SH-SY5Y (cell line): ENCODE measurements around the gene LMNA.

ENCODE experiments used
- GATA2 ChIP-seq: IDR thresholded peaks from 2 replicates; pipeline ENCODE4 v1.6.1; 2011; ENCODE audit warnings: mild to moderate bottlenecking, low read depth, low read length
- GATA3 ChIP-seq: IDR thresholded peaks from 2 replicates; pipeline ENCODE4 v1.6.1; 2011; ENCODE audit warnings: low read depth, mild to moderate bottlenecking, low read length, moderate library complexity

LMNA gene

GRCh38 chr1:156148216-156148615 lies 33.7 kb downstream of the LMNA start:
- TF ChIP-seq GATA2, result no peak
- no peak for TF ChIP-seq GATA3

- no peak for TF ChIP-seq GATA3
- no peak for TF ChIP-seq GATA2
Observed at GRCh38 chr1:156149374-156150332, 35.1 kb downstream of the LMNA start.

DNA sequence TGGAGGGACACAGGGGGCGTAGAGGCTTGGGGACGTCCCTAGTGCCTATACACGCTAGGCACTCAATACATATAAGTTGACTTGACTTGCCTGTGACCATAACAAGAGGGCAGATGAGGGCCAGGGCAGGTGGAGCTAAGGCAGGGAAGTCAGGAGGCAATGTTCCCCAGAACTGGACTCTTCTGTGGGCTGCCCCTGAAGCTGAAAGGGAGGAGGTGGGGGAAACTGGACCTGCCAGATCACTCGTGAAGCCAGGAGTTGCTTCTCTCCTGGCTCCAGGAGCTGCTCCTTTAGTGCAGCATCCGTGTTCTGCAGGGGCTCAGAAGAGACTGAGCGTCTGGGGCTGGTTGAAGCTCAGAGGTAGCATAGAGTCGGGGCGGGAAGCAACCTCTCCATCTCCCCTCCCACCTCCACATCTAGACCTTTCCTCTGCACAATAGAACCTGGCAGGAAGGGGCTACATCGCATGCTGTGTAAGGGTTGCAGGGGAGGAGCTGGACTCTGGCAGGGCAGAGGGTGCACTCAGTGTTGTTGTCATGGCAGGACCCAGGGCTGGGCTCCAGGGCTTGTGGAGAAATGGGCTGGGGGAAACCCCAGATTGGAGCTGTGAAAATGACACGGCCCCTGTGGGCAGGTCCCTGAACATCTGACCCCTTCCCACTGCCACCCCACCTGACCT lies 36.0 kb downstream of the LMNA start:
- TF ChIP-seq GATA2, result no peak
- no peak for TF ChIP-seq GATA3

- no peak for TF ChIP-seq GATA2
- TF ChIP-seq GATA3, result no peak
Observed at GRCh38 chr1:156151093-156151688, 36.7 kb downstream of the LMNA start.

DNA sequence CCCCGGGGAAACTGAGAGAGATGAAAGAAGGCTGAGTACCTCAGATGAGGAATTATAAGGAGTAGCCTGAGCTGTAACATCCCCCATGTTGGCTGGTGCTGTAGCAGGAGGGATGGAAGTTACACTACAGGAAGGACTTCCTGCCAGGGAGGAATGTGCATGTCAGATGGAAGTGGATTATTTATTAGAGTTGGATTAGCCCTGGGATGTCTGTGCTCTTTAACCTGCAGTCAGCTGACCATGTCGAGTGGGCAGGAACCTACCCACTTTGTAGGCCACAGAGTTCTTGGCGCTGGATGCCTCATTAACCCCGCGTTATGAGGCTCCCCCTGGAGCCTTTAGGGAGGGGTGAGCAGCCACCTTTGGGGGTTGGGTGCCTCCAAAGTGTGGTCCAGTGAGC lies 38.1 kb downstream of the LMNA start:
- TF ChIP-seq GATA3 (no peak), GATA2 (no peak)

- TF ChIP-seq GATA2 (no peak), GATA3 (no peak)
Observed at GRCh38 chr1:156153362-156153761, 38.9 kb downstream of the LMNA start, which contains the start of gene SEMA4A. TSS of gene SEMA4A (plus strand) at chr1:156153585. CDS start at chr1:156154579, 994 bp downstream.

GRCh38 chr1:156154317-156154749 lies 39.8 kb downstream of the LMNA start:
- TF ChIP-seq GATA3, result no peak
- TF ChIP-seq GATA2, result no peak

DNA sequence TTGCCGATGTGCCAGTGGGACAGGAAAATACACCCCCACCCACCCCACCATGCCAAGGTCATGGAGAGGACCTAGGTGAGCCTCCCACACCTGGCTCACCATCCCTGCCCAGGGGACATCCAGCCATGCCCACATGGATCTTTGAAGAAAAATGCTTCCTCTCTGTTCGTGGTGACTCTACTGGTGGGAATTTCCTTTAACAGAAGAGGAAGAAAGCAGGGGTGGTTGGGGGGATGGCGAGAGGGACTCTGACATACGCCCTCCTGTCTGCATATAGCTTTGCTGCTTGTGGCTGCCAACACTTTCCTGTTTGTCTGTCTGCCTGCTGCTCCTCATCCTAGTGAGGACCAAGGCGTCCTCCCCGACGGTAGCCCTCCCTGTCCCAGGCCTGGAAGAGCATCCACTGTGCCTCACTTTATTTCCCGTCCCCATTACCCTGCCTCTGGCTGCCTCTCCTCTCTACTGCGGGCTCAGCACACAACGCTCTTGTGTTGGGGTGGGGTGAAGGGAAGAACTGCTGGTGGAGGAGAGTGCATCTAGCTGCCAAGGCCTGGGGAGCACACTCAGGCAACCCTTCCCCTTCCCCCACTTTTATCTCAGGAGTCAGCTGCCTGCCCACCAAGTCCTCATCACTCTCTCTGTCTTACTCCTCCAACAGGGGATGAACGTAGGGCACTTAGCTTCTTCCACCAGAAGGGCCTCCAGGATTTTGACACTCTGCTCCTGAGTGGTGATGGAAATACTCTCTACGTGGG lies 41.4 kb downstream of the LMNA start:
- TF ChIP-seq GATA3 (no peak), GATA2 (no peak)

DNA sequence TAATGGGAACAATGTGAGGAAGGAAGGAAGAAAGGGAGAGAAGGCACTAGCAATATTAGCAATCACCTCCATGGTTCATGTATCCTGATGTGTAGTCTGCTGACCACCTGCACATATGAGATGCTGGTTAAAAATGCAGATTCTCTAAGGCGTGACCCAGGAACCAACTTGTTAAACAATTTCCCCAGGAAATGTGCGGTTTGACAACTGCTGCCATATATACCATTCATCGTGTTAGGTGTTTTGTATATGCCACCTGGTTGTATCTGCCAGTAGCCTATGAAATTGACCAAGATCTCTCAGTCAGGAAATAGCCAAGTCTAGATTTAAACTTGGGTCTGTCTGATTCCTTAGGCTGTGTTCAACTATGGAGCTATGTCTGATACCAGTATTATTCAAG lies 43.0 kb downstream of the LMNA start:
- TF ChIP-seq GATA2 (no peak), GATA3 (no peak)

DNA sequence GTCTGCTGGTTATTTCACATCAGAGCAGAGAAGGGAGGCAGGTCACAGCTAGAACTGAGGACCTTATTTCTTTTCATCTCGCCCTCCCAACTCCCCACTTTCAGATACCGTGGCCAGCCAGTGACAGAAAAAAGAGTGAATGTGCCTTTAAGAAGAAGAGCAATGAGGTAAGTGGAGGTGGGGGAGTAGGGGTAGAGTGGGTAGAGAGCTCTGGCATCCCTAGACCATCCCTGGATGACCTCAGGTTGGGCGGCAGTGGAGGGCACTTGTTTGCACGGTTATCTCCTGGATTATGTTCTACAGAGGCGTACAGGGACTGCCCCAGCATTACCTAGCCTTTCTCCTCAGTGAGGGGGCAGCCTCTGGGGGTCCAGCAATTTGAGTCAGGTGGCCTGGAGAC lies 43.5 kb downstream of the LMNA start:
- TF ChIP-seq GATA2 (no peak), GATA3 (no peak)

DNA sequence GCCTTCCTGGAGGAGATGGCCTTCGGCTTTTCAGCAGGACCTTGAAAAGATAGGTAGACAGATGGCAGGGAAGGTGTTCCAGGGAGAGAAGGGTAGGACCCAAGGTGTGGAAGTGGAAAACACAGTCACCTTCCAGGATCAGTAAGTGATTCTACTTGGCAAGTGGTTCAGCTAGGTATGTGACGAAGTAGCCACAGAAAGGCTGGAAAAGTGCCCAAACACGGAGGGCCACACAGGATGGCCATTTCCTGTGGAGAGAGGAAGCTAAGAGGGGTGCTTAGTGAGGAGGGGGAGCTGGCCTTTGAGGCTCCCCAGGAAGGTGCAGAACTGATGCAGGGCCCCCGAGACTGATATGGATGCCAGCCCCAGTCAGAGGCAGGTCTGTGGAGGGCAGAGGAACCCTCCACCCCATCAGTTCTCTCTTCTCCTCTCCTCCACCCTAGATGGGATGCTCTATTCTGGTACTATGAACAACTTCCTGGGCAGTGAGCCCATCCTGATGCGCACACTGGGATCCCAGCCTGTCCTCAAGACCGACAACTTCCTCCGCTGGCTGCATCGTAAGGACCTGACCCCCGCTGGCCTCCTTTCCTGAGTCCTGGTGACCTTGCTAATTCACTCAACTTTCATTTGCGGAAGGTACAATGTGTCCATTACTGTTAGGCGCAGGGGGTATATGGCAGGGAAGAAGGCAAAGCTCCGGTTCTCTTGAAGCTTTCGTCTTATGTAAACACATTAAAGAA lies 45.7 kb downstream of the LMNA start:
- no peak for TF ChIP-seq GATA3
- no peak for TF ChIP-seq GATA2

- no peak for TF ChIP-seq GATA2
- no peak for TF ChIP-seq GATA3
Observed at GRCh38 chr1:156160743-156161171, 46.2 kb downstream of the LMNA start.
